GM12864 (cell line): ENCODE data around the gene PPP1R2.
"Not testable (repeated sequence)": the region's sequence is repeated elsewhere in the genome, so short reads cannot be mapped to it uniquely, and the experiment has no call there.

Source experiments
- DNase-seq: peaks from one replicate; pipeline ENCODE4 v3.0.0-alpha.2; 2011; ENCODE audit warnings: low read depth
- H3K4me3 ChIP-seq: 2 replicates; pipeline ENCODE4 v1.5.1; 2011; ENCODE audit warnings: mild to moderate bottlenecking, low read depth, low read length, control low read depth
- CTCF ChIP-seq: IDR thresholded peaks from 2 replicates; pipeline ENCODE4 v1.5.1; 2011; ENCODE audit warnings: low read depth, mild to moderate bottlenecking, moderate library complexity, low read length, control low read depth, inconsistent platforms; ENCODE audit errors: missing control alignments

Gene PPP1R2

GRCh38 chr3:195526492-195526891 is 16.6 kb downstream of the PPP1R2 start:
- DNase-seq: no peak
- no peak overlapping the region for H3K4me3 ChIP-seq
- no peak for TF ChIP-seq CTCF

DNA sequence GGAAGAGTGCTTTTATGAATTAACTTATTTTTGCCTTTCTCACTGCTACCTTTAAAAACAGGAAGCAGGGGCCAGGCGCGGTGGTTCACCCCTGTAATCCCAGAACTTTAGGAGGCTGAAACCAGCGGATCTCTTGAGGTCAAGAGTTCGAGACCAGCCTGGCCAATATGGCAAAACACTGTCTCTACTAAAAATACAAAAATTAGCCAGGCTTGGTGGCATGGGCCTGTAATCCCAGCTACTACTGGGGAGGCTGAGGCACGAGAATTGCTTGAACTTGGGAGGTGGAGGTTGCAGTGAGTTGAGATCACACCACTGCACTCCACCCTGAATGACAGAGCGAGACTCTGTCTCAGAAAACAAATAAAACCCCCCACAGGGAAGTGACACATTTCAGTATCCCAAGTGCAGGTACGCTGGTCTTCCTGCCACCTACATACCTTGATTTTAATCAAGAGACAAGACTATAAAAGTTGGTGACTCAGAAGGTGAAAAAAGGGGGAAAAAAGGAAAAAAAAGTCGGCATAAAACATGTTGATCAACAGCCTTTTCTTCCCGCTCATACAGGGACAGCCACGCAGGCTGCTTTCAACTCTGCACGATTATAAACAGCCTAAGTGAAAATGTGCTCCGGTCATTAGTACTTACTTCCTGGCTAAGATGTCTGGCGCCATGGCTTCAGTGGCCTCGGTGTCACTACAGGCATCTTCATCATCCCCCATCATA is 18.8 kb downstream of the PPP1R2 start:
- no peak for TF ChIP-seq CTCF
- DNase-seq: no peak
- no peak overlapping the region for H3K4me3 ChIP-seq

DNA sequence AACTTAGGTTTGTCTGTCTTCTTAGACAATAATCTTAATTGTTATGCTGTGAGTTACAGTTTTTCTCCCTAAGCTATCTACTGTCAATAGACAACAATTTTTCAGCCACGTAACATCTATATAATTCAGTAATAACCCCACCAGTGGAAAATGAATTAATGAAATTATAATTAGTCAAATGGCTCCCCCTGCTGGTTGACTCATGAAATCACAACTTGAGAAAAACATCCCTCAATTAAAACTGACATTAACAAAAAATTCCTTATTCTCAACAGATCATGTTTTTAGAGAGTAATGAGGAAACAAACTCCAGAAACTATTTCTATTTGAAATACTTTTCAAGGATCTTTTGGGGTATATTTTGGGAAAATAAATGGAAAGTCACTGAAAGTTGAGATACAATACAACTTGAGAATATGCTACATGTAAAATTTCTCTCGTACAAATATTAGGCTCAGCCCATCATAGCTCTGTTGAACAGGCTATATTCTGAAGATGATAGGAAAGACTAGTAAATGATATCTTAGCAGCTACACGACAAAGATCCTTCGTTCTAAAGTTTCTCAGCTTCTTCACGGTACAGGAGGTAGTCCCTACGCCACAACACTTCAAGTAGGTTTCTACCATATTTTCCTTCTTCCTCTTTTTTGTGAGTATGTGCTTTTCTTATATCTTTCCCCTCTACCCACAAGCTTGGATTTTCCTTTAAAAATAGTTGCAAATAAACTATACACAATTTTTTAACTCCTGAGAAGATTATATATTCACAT is 20.7 kb downstream of the PPP1R2 start:
- no peak overlapping the region for H3K4me3 ChIP-seq
- no peak for DNase-seq
- peak; percentile 31 for TF ChIP-seq CTCF

DNA sequence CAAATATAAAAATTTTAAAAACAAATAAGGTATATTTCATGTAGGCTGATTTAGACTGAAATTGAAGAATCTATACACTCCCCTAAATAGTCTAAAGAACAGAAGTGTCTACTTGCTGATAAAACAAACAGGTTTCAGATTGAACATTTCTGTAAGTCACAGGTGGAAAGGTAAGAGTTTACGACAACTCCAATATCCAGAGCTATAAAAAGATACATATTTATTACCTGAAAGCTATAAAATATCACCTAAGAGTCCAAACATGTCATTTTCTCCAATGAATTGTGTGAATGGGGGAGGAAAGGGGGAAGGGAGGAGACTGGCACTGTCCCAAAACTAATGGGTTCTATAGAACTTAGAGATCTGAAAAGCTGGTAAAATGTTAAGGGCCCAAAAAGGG is 26.1 kb downstream of the PPP1R2 start:
- no peak overlapping the region for H3K4me3 ChIP-seq
- no peak for DNase-seq
- no peak for TF ChIP-seq CTCF

- DNase-seq, H3K4me3 ChIP-seq: not testable (repeated sequence)
These were observed 28.4 kb downstream of the PPP1R2 start for GRCh38 chr3:195514610-195515235.

GRCh38 chr3:195512798-195513345 is 30.3 kb downstream of the PPP1R2 start:
- DNase-seq: no peak
- no peak overlapping the region for H3K4me3 ChIP-seq
- no peak for TF ChIP-seq CTCF

DNA sequence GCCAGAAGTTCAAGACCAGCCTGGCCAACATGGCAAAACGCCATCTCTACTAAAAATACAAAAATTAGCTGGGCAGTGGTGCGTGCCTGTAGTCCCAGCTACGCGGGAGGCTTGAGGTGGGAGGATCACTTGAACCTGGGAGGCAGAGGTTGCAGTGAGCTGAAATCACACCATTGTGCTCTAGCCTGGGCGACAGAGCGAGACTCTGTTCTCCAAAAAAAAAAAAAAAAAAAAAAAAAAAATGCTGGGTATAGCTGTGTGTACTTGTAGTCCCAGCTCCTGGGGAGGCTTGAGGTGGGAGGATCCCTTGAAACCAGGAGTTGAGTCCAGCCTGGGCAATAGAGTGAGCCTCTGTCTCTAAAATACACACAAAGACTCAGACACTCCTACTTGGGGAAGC is 32.0 kb downstream of the PPP1R2 start:
- TF ChIP-seq CTCF: no peak
- no peak overlapping the region for H3K4me3 ChIP-seq
- no peak for DNase-seq
